ENCODE results near the gene CAP2. TPM values are rescaled to one million over a fixed set of nuclear protein-coding genes. Genes with fewer than 3 reads are reported as not detected.
"Not testable (repeated sequence)": the region's sequence is repeated elsewhere in the genome, so short reads cannot be mapped to it uniquely, and the experiment has no call there.

Gene CAP2
- total RNA-seq, 2 donors from 2014 or later = 2.3 to 5.7 TPM

DNA sequence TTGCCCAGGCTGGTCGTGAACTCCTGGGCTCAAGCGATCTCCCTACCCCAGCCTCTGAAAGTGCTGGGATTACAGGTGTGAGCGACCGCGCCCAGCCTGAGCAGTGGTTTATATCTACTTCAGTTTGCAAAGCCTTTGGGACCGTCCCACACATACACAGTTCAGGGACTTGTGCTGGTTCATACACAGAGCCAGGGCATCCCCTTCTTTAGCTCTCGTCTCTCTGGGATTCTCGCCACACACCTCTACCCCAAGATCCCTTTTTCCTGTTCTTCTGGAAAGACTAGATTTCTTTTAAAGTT lies 12.5 kb downstream of the CAP2 start:
- no peak overlapping the region for H3K27ac ChIP-seq
- WGBS, 2 donors = 91 to 98% methylated on average over 8 of the region's 8 CpGs
- no peak for ATAC-seq

DNA sequence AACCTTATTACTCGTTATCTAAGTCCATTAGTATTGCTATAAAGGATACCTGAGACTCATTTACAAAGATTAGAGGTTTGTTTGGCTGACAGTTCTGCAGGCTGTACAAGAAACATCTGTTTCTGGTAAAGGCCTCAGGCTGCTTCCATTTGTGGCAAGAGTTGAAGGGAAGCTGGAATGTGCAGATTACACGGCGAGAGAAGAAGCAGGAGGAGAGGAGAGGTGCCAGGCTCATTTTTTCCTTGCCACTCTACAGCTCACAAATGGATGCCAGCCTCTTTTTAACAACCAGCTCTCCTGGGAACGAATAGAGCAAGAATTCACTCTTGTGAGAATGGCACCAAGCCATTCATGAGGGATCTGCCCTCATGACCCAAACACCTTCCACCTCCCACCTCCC lies 14.7 kb downstream of the CAP2 start:
- Histone ChIP-seq H3K27me3 (no peaks in the 10 kb centered on the region), H3K4me1 (no peaks in the 10 kb centered on the region), H3K9me3 (no peaks in the 10 kb centered on the region), H3K27ac (no peak overlapping the region), H3K4me3 (no peak overlapping the region), H3K36me3 (replicated peaks in 1 of 2; ENCODE audit: insufficient read depth in 1 of 2, low read depth in 2 of 2) (no peaks in the 10 kb centered on the region)
- 80 to 84% methylated on average over 4 of the region's 4 CpGs for WGBS, 2 donors
- no peak for DNase-seq
- no peak for ATAC-seq
- no peak for TF ChIP-seq CTCF (IDR thresholded peaks at IDR 0.05)
- TF ChIP-seq POLR2A (IDR thresholded peaks at IDR 0.05) = no peak
- intact Hi-C loops (cut with DNase I) = no loop called here

More for the DNA sequence above, 12.5 kb downstream of the CAP2 start:
- no peak for TF ChIP-seq CTCF (IDR thresholded peaks at IDR 0.05)
- TF ChIP-seq POLR2A (IDR thresholded peaks at IDR 0.05) = no peak
- no peaks in the 10 kb centered on the region for H3K4me1 ChIP-seq
- no peak for DNase-seq
- H3K9me3 ChIP-seq = no peaks in the 10 kb centered on the region
- no peaks in the 10 kb centered on the region for H3K36me3 ChIP-seq (replicated peaks in 1 of 2; ENCODE audit: insufficient read depth in 1 of 2, low read depth in 2 of 2)
- H3K27me3 ChIP-seq = no peaks in the 10 kb centered on the region
- H3K4me3 ChIP-seq = no peak overlapping the region
- intact Hi-C loops (cut with DNase I) = no loop called here

- H3K27me3 ChIP-seq = no peaks in the 10 kb centered on the region
- no peaks in the 10 kb centered on the region for H3K36me3 ChIP-seq (replicated peaks in 1 of 2; ENCODE audit: insufficient read depth in 1 of 2, low read depth in 2 of 2)
- DNase-seq (no peak), ATAC-seq (no peak)
- no peak overlapping the region for H3K4me3 ChIP-seq
- H3K27ac ChIP-seq = no peak overlapping the region
- TF ChIP-seq POLR2A (IDR thresholded peaks at IDR 0.05) = no peak
- no peak for TF ChIP-seq CTCF (IDR thresholded peaks at IDR 0.05)
- intact Hi-C loops (cut with DNase I) = no loop called here
- H3K9me3 ChIP-seq = no peaks in the 10 kb centered on the region
- H3K4me1 ChIP-seq = no peaks in the 10 kb centered on the region
- 96 to 97% methylated on average over 4 of the region's 4 CpGs for WGBS, 2 donors
Measured at GRCh38 chr6:17410281-17410680, 16.9 kb downstream of the CAP2 start.

DNA sequence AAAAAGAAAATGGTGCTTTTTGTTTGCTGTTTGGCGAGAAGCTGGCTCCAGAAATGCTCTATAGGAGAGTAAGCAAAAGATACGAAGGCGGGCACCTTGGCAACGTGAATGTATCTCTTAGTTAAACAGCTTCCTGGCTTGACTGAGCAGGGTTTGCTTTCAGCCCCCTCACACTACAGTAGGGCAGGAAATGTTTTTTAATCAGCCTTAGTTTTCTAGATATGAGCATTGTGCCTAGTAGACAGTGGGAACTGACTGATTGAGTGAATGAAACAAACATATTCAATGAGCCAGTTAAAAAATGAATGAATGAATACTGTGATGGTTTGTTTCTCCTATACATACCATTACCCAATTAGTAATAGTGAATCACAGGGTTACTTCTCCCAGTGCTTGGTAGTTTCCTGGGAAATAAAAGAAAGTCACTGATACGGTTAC lies 19.9 kb downstream of the CAP2 start:
- intact Hi-C loops (cut with DNase I) = no loop called here
- TF ChIP-seq CTCF (IDR thresholded peaks at IDR 0.05) (no peak), POLR2A (IDR thresholded peaks at IDR 0.05) (no peak)
- DNase-seq (peak in 1 of 4 donors; percentile 13), ATAC-seq (no peak)
- no peaks in the 10 kb centered on the region for H3K4me1 ChIP-seq
- no peaks in the 10 kb centered on the region for H3K9me3 ChIP-seq
- no peaks in the 10 kb centered on the region for H3K36me3 ChIP-seq (replicated peaks in 1 of 2; ENCODE audit: insufficient read depth in 1 of 2, low read depth in 2 of 2)
- no peak overlapping the region for H3K27ac ChIP-seq
- H3K4me3 ChIP-seq = no peak overlapping the region
- no peaks in the 10 kb centered on the region for H3K27me3 ChIP-seq
- 51 to 61% methylated on average over 5 of the region's 5 CpGs for WGBS, 2 donors

GRCh38 chr6:17414395-17414794 lies 21.0 kb downstream of the CAP2 start:
- H3K27ac ChIP-seq; H3K36me3 ChIP-seq (replicated peaks in 1 of 2; ENCODE audit: insufficient read depth in 1 of 2, low read depth in 2 of 2); ATAC-seq; H3K4me3 ChIP-seq; H3K27me3 ChIP-seq; H3K4me1 ChIP-seq; DNase-seq; H3K9me3 ChIP-seq; intact Hi-C loops (cut with DNase I): not testable (repeated sequence)
- WGBS, 2 donors = 88 to 100% methylated on average over 1 of the region's 1 CpG

All from body of pancreas (tissue), 4 donors.